ENCODE measurements around the gene STK16. TPM values are rescaled to one million over a fixed set of nuclear protein-coding genes. Genes with fewer than 3 reads are reported as not detected.

The STK16 gene
- total and polyA plus RNA-seq, 7 experiments from 2014 or later = 17.4 to 35.0 (median 21.8) TPM

DNA sequence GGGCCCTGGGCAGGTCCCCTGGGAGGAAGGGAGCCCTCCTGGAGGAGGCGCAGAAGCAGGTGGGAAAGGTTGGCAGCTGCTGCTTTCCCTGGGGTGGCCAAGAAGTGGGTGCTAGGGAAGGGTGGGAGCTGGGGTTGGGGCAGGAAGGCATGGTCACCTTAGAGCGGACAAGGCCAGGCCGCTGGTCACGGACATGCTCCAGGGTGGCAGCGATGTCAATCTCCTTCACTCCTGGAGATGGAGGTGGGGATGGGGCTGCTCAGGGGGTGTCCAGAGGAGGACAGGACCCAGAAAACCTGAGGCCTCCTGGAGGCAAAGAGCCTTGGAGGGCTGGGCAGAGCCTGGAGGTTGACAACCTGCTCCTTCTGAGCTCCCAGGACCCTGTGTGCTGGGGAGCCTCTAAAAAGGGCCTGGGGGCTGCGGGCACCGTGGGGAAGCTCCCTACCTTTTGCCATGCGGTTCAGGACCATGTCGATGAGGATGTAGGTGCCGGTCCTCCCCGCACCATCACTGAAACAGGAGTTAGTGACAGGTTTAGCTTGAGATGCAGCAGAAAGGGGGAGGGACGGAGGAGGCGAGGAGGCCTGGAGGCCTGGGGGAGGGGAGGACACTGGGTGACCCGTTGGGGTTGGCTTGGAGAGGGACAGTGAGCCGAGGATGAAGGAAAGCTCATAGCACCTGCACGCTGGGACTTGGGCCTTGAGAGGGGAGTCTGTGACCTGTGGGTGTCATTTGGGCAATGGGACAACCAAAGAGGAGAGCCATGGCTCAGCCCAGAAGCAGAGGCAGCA, 45.3 kb downstream of the STK16 start:
- no peak overlapping the region for H3K4me3 ChIP-seq (ENCODE audit: low read length)
- peaks cover 2 to 4% of the 10 kb centered on the region in 2 donors for H3K4me1 ChIP-seq (ENCODE audit: control insufficient read depth in 2 of 2, insufficient read depth in 2 of 2, low read length in 2 of 2)
- H3K27me3 ChIP-seq (ENCODE audit: control insufficient read depth in 2 of 2, insufficient read depth in 2 of 2, low read length in 2 of 2) = no peaks in the 10 kb centered on the region
- peaks cover 0 to 12% (median 0%) of the 10 kb centered on the region in 3 experiments for H3K36me3 ChIP-seq (ENCODE audit: control insufficient read depth in 2 of 3, insufficient read depth in 3 of 3, low read length in 3 of 3)
- ChIA-PET CTCF (interaction anchor here (0.9 to 11.9 kb wide), 5 partner anchors 9 to 115 kb away, joined by 3 to 194 read pairs (median 3); partner anchors contain the start of gene DNAJB2), POLR2A (interaction anchor here (1.3 to 1.4 kb wide), 3 partner anchors 9 to 38 kb away, joined by 3 to 6 read pairs (median 4); partner anchors contain the start of gene DNAJB2)
- Mint-ChIP-seq H3K4me1 (peaks cover 7 to 17% (median 13%) of the 10 kb centered on the region in 7 donors), H3K27me3 (peaks cover 0 to 4% (median 0%) of the 10 kb centered on the region in 5 donors), H3K27ac (no peak overlapping the region), H3K9me3 (no peaks in the 10 kb centered on the region), H3K4me3 (no peak overlapping the region), H3K36me3 (peaks cover 0 to 2% (median 0%) of the 10 kb centered on the region in 5 donors)
- DNase-seq (no peak), ATAC-seq (no peak)
- H3K27ac ChIP-seq (ENCODE audit: low read depth, low read length) = no peak overlapping the region
- no peaks in the 10 kb centered on the region for H3K9me3 ChIP-seq (ENCODE audit: control insufficient read depth in 2 of 3, low read length in 3 of 3)
- intact Hi-C loops (cut with micrococcal nuclease) = loop anchor here in 1 of 2 donors (5.0 kb wide), 1 partner anchor 252 kb away; the partner anchor contains the start of genes CHPF and TMEM198

DNA sequence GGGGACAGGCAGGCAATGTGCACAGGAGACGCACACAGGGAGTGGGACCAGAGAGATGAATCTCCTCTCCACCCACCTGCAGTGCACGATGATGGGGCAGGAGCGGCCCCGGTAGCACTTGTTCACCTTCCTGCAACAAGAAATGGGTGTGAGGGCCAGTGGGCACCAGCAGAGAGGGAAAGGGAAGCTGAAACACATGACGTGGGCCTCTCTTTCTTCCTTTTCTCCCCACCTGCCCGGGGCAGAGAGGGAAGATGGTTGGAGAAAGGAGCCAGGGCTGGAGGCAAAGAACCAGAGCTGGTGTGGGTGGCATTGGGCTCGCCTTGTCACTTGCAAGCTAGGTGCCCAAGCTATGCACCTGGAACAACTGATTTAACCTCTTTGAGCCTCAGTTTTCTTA, 46.1 kb downstream of the STK16 start:
- H3K4me3 Mint-ChIP-seq = no peak overlapping the region
- Histone ChIP-seq H3K27me3 (ENCODE audit: control insufficient read depth in 2 of 2, insufficient read depth in 2 of 2, low read length in 2 of 2) (no peaks in the 10 kb centered on the region), H3K4me3 (ENCODE audit: low read length) (no peak overlapping the region), H3K36me3 (ENCODE audit: control insufficient read depth in 2 of 3, insufficient read depth in 3 of 3, low read length in 3 of 3) (peaks cover 0 to 5% (median 0%) of the 10 kb centered on the region in 3 experiments), H3K4me1 (ENCODE audit: control insufficient read depth in 2 of 2, insufficient read depth in 2 of 2, low read length in 2 of 2) (peaks cover 2 to 5% of the 10 kb centered on the region in 2 donors), H3K9me3 (ENCODE audit: control insufficient read depth in 2 of 3, low read length in 3 of 3) (no peaks in the 10 kb centered on the region), H3K27ac (ENCODE audit: low read depth, low read length) (no peak overlapping the region)
- peaks cover 0 to 2% (median 0%) of the 10 kb centered on the region in 5 donors for H3K36me3 Mint-ChIP-seq
- H3K27ac Mint-ChIP-seq = no peak overlapping the region
- H3K4me1 Mint-ChIP-seq = peaks cover 7 to 22% (median 17%) of the 10 kb centered on the region in 7 donors
- CTCF ChIA-PET = interaction anchor here (0.9 to 11.9 kb wide), 4 partner anchors 12 to 116 kb away, joined by 3 to 194 read pairs (median 4); partner anchors contain the start of gene DNAJB2
- H3K9me3 Mint-ChIP-seq = no peaks in the 10 kb centered on the region
- DNase-seq (no peak), ATAC-seq (no peak)
- peaks cover 0 to 6% (median 0%) of the 10 kb centered on the region in 5 donors for H3K27me3 Mint-ChIP-seq
- intact Hi-C loops (cut with micrococcal nuclease) = loop anchor here in 1 of 2 donors (5.0 kb wide), 1 partner anchor 251 kb away; the partner anchor contains the start of genes CHPF and TMEM198
- POLR2A ChIA-PET = interaction anchor here (0.9 to 1.4 kb wide), 2 partner anchors 13 to 15 kb away, joined by 3 to 6 read pairs; partner anchors contain the start of gene DNAJB2

DNA sequence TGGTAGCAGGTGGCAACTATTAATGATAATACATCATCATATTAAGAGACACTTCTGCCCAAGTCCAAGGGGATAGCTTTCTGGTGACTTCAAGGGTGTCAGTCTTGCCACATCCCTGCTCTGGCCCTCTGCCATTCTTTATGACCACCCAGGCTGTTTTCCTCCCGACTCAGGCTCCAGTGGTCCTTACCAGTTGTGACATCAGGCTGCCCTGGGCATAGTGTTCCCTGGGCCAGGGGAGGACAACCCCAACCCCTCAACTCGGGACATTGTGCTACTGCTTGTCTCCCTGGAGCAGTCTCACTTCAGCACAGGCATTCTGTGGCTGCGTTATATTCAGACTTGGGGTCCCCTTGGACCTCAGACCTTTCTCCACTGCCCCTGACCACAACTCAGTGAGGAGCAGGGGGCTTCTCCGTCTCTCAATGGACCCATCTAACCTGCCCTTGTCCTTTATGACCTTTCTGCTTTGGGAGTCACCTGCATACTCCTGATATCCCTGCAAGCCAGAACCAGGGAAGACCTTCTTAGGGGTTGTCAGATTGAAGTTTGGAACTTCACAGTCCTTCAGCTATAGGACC, 46.7 kb downstream of the STK16 start:
- H3K4me1 ChIP-seq (ENCODE audit: control insufficient read depth in 2 of 2, insufficient read depth in 2 of 2, low read length in 2 of 2) = peaks cover 2 to 11% of the 10 kb centered on the region in 2 donors
- peaks cover 10 to 28% (median 17%) of the 10 kb centered on the region in 7 donors for H3K4me1 Mint-ChIP-seq
- H3K9me3 Mint-ChIP-seq = no peaks in the 10 kb centered on the region
- H3K4me3 Mint-ChIP-seq = no peak overlapping the region
- intact Hi-C loops (cut with micrococcal nuclease) = loop anchor here in 1 of 2 donors (5.0 kb wide), 1 partner anchor 250 kb away; the partner anchor contains the start of genes CHPF and TMEM198
- no peaks in the 10 kb centered on the region for H3K36me3 ChIP-seq (ENCODE audit: control insufficient read depth in 2 of 3, insufficient read depth in 3 of 3, low read length in 3 of 3)
- no peak overlapping the region for H3K4me3 ChIP-seq (ENCODE audit: low read length)
- no peak overlapping the region for H3K27ac Mint-ChIP-seq
- H3K9me3 ChIP-seq (ENCODE audit: control insufficient read depth in 2 of 3, low read length in 3 of 3) = no peaks in the 10 kb centered on the region
- no peak for ATAC-seq
- H3K27me3 ChIP-seq (ENCODE audit: control insufficient read depth in 2 of 2, insufficient read depth in 2 of 2, low read length in 2 of 2) = no peaks in the 10 kb centered on the region
- POLR2A ChIA-PET = interaction anchor here (0.9 kb wide), 1 partner anchor 15 kb away, joined by 3 read pairs; no protein-coding TSS in a partner anchor
- no peak for DNase-seq
- no peak overlapping the region for H3K27ac ChIP-seq (ENCODE audit: low read depth, low read length)
- peaks cover 0 to 2% (median 0%) of the 10 kb centered on the region in 5 donors for H3K36me3 Mint-ChIP-seq
- CTCF ChIA-PET = interaction anchor here (0.7 to 11.9 kb wide), 6 partner anchors 11 to 116 kb away, joined by 3 to 194 read pairs (median 4); partner anchors contain the start of genes DNAJB2, TUBA4A and TUBA4B
- peaks cover 0 to 6% (median 0%) of the 10 kb centered on the region in 5 donors for H3K27me3 Mint-ChIP-seq

DNA sequence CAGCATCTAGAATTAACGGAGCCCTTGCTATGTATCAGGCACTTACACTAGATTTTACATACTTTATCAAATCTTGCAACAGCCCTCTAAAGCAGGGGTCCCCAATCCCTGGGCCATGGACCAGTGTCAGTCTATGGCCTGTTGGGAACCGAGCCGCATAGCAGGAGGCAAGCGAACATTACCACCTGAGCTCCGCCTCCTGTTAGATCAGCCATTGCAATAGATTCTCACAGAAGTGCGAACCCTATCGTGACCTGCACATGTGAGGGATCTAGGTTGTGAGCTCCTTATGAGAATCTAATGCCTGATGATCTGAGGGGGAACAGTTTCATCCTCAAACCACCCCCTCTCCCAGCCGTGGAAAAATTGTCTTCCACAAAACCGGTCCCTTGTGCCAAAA, 47.3 kb downstream of the STK16 start:
- no peaks in the 10 kb centered on the region for H3K9me3 Mint-ChIP-seq
- ATAC-seq = no peak
- H3K36me3 Mint-ChIP-seq = peaks cover 0 to 2% (median 0%) of the 10 kb centered on the region in 5 donors
- H3K9me3 ChIP-seq (ENCODE audit: control insufficient read depth in 2 of 3, low read length in 3 of 3) = no peaks in the 10 kb centered on the region
- peaks cover 0 to 6% (median 0%) of the 10 kb centered on the region in 5 donors for H3K27me3 Mint-ChIP-seq
- POLR2A ChIA-PET = interaction anchor here (4.2 kb wide), 1 partner anchor 13 kb away, joined by 74 read pairs; the partner anchor contains the start of gene DNAJB2
- peaks cover 2 to 17% of the 10 kb centered on the region in 2 donors for H3K4me1 ChIP-seq (ENCODE audit: control insufficient read depth in 2 of 2, insufficient read depth in 2 of 2, low read length in 2 of 2)
- H3K4me1 Mint-ChIP-seq = peaks cover 11 to 33% (median 17%) of the 10 kb centered on the region in 7 donors
- no peak overlapping the region for H3K27ac ChIP-seq (ENCODE audit: low read depth, low read length)
- H3K4me3 ChIP-seq (ENCODE audit: low read length) = no peak overlapping the region
- DNase-seq = no peak
- CTCF ChIA-PET = interaction anchor here (0.7 to 11.9 kb wide), 5 partner anchors 10 to 40 kb away, joined by 3 to 194 read pairs (median 3); partner anchors contain the start of genes DNAJB2, TUBA4A and TUBA4B
- no peak overlapping the region for H3K4me3 Mint-ChIP-seq
- no peaks in the 10 kb centered on the region for H3K36me3 ChIP-seq (ENCODE audit: control insufficient read depth in 2 of 3, insufficient read depth in 3 of 3, low read length in 3 of 3)
- H3K27me3 ChIP-seq (ENCODE audit: control insufficient read depth in 2 of 2, insufficient read depth in 2 of 2, low read length in 2 of 2) = no peaks in the 10 kb centered on the region
- intact Hi-C loops (cut with micrococcal nuclease) = loop anchor here in 1 of 2 donors (5.0 kb wide), 1 partner anchor 250 kb away; the partner anchor contains the start of genes CHPF and TMEM198
- no peak overlapping the region for H3K27ac Mint-ChIP-seq

GRCh38 chr2:219293736-219294231, 48.5 kb downstream of the STK16 start:
- Mint-ChIP-seq H3K9me3 (no peaks in the 10 kb centered on the region), H3K4me1 (peaks cover 11 to 33% (median 25%) of the 10 kb centered on the region in 7 donors), H3K36me3 (peaks cover 0 to 2% (median 0%) of the 10 kb centered on the region in 5 donors), H3K27me3 (peaks cover 0 to 6% (median 0%) of the 10 kb centered on the region in 5 donors), H3K27ac (peak overlapping the region in 7 of 9 donors; percentile 56 to 88 (median 71)), H3K4me3 (peak overlapping the region; percentile 61 to 89 (median 82))
- ATAC-seq (no peak), DNase-seq (no peak)
- intact Hi-C loops (cut with micrococcal nuclease) = loop anchor here (1.0 to 5.0 kb wide), 8 partner anchors 14 to 249 kb away; partner anchors contain the start of genes ABCB6 (in 1 of the 2), ANKZF1 (in 1 of the 2), ATG9A (in 1 of the 2) and CHPF (in 1 of the 2)
- no peaks in the 10 kb centered on the region for H3K27me3 ChIP-seq (ENCODE audit: control insufficient read depth in 2 of 2, insufficient read depth in 2 of 2, low read length in 2 of 2)
- H3K9me3 ChIP-seq (ENCODE audit: control insufficient read depth in 2 of 3, low read length in 3 of 3) = no peaks in the 10 kb centered on the region
- H3K36me3 ChIP-seq (ENCODE audit: control insufficient read depth in 2 of 3, insufficient read depth in 3 of 3, low read length in 3 of 3) = no peaks in the 10 kb centered on the region
- ChIA-PET CTCF (interaction anchor here (0.5 to 11.9 kb wide), 12 partner anchors 15 to 894 kb away, joined by 3 to 194 read pairs (median 4); partner anchors contain the start of genes ATG9A, DNAJB2, NHEJ1 and TUBA4B), POLR2A (interaction anchor here (1.8 to 4.2 kb wide), 6 partner anchors 14 to 117 kb away, joined by 8 to 74 read pairs (median 22); partner anchors contain the start of genes CNPPD1, DNAJB2, GLB1L and STK16)
- peaks cover 2 to 20% of the 10 kb centered on the region in 2 donors for H3K4me1 ChIP-seq (ENCODE audit: control insufficient read depth in 2 of 2, insufficient read depth in 2 of 2, low read length in 2 of 2)
- no peak overlapping the region for H3K27ac ChIP-seq (ENCODE audit: low read depth, low read length)
- no peak overlapping the region for H3K4me3 ChIP-seq (ENCODE audit: low read length)

All from naive thymus-derived CD4-positive, alpha-beta T cell (primary cell).